ENCODE data around the gene ALDH3A1.
A peak's percentile ranks its signal among the peaks of the same experiment; 100 is the strongest.
"Not testable (repeated sequence)": the region's sequence is repeated elsewhere in the genome, so short reads cannot be mapped to it uniquely, and the experiment has no call there.

The ALDH3A1 gene

DNA sequence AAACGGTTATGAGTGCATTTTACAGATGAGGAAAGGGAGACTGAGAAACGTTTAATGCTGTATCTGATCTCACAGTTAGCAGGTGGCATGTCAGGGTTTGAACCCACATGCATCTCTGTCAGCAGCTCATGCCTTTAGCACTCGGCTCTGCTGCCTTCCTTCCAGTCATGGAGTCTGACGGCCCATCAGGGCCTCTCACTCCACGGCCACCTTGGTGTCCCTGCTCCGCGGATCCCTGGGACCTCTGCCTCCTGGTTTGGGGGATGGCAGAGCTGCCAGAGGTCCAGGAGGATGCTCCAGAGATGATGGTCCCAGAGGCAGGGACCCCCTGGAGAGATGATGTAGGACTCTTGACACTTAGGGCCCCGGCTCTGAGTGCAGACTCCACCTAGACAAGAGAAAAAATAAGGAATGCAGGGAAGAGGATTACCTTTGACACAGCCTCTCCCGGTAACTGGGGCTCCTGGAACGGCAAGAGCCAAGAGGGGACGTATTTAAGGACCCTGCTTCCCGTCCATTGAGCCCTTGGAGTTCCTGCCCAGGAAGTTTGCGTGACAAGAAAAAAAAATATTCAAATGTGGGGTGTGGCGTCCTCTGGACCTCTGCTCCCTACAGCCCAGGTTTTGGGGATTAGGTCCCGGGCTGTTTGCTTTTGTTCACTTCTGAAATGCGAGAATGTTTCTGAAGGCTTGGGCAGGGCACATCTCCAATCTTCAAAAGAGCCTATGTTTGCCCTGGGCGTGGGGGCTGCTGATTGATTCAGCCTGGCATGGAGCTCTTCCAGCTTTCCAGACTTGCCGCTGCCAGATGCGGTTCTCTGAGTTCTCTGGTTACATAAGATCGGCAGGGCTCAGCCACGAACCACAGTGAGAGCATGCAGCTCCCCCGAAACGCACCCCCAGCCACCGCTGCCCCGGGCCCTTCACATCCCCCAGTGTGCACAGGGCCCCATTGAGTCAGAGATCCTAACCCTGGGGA lies at the start of gene ALDH3A1:
Gene ALDH3A1, minus strand, starts transcription at position 470 of the 978 bp plus-strand sequence. CDS start 3,169 bp downstream, outside the sequence.
- no peak for DNase-seq

DNA sequence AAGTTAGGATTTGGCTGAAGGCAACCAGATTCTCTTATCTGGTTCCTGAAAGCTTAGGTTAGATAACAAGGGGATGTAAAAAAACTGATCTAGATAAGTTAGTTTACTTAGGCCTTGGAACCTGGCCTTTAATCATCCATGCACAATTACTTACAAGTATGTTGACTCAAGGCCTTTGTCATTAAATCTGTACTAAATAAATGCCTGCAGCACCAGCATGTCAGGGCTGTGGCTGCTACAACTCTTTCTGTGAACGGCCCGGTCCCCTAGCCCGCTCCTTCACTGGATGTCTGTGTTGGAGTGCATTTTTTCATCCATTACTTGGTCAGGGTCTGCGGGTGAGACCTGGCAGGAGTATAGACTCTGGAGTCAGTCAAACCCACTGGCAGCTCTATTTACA lies 48.4 kb upstream of the ALDH3A1 start:
- no peak for DNase-seq

DNA sequence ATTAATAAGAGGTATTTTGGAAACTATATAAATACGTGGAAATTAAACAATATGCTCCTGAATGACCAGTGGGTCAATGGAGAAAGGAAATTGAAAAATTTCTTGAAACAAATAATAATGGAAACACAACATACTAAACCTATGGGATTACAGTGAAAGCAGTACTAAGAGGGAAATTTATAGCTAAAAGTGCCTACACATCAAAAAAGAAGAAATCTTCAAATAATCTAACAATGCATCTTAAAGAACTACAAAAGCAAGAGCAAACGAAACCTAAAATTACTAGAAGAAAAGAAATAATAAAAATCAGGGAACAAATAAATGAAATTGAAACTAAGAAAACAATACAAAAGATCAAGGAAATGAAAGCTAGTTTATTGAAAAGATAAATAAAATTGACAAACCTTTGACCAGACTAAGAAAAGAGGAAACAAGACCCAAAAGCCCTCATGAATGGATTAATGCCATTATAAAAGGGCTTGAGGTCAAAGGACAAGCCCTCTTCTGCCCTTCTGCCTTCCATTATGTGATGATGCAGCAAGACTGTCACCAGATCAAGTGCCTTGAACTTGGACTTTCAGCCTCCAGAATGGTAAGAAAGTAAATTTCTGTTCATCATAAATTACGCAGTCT lies 43.9 kb upstream of the ALDH3A1 start:
- no peak for DNase-seq

DNA sequence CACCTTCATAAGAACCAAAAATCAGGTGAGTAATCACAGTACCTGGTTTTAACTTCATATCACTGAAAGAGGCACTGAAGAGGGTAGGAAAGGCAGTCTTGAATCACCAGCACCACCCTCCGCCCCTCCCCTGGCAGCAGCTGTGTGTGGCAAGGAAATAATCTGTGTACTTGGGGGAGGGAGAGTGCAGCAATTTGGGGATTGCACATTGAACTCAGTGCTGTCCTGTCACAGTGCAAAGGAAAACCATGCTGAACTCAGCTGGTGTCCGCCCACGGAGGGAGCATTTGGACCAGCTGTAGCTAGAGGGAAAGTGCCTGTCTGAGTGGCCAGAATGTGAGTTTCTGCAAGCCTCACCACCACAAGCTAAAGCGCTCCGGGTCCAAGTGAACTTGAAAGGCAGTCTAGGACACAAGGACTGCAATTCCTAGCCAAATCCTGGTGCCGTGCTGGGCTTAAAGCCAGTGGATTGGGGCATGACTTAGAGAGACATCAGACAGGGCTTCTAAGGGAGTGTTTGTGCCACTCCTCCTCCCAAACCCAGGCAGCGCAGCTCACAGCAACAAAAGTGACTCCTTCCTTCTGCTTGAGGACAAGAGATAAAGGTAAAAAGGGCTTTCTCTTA lies 39.7 kb upstream of the ALDH3A1 start:
- no peak for DNase-seq

DNA sequence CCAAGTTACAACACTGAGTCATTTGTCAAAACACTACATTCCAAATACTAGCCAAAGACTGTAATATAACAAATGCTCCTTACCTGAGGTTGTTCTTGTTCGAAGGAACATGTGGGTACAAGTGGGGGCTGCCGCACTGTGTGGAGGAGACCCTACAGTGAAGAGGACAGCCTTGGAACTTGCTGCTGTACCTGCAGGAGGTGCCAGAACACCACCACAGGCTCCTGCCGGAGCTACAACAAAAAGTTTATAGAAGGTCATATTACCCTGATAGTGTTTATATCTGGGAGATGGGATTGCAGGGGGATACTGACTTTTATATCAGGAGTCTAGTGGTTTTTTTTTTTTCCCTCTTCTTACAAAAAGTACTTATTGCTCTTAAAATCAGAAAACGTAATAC lies 37.8 kb upstream of the ALDH3A1 start:
- DNase-seq = no peak

DNA sequence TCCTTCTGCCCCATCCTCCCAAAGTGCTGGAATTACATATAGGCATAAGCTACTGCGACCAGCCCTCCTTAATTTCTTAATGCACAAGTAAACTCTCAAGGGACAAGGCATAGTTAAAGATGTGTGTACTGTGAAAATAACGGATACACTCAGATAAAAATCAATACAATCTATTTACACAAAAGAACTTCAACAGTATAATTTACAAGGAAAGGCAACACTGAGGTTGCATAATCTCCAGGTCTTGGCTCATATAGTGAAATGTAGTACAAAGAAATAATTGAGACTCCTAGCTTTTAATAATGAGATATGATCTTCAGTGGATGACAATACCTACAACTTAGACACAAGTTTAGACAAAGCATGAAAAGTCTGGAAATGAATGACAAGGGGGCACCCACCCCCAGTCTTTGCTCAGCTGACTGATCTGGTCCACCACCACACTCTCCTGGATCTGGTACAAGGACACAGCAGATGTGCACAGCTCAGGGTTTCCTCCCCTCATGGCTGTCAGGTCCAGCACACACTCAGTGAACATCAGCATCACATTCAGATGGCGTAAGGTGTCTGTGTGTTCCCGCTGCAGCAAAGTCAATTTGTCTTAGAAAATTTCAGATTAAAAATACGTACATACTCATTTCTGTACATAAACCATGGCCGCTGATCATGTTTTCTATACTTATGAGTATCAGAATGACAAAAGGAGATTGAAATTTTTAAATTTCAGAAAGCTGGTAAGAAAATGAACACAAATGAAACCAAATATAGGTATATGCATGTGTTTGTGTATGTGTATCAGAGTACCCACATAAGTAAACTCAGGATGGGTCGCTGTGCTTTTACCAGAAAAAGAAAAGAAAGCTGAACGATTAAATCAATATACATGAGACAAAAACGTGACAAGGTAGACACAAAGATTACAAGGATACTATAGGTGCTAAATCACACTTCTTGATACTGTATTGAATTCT lies 33.7 kb upstream of the ALDH3A1 start:
- no peak for DNase-seq

DNA sequence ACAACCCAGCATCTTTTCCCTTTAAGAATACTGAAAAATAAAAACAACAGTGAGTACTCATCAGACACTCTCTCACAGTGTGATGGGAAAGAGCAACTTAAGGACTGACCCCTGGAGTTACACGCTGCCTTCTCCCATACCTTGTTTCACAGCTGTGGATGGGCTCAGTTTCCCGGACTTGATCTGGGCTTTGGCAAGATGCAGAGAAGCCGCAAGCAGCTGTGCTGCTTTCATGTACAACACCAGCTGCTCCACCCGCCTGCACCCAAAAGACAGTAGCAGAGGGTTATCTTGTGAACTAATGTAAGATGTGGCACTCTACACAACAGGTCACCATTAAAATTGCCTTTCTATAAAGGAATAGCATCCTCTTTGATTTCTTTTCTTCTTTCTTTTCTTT lies 32.7 kb upstream of the ALDH3A1 start:
- DNase-seq = no peak

DNA sequence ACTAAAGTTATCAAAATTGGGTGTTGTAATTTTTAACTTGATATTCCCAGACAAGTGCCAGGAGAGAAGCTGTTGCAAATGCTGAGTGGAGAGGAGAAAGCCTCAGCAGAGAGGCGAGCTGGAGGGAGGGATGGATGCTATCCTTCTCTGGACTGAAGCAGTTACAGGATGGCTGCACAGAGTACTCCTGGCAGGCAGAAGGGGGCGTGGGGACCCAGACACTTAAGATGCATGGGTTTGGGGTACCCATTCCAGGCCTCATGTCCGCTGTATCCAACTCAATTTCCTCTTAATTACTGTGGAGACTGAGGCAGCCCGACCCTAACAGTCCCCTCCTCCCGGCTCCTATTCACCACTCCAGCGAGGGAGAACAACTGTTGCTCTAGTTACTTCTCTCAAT lies 25.4 kb upstream of the ALDH3A1 start:
- no peak for DNase-seq

DNA sequence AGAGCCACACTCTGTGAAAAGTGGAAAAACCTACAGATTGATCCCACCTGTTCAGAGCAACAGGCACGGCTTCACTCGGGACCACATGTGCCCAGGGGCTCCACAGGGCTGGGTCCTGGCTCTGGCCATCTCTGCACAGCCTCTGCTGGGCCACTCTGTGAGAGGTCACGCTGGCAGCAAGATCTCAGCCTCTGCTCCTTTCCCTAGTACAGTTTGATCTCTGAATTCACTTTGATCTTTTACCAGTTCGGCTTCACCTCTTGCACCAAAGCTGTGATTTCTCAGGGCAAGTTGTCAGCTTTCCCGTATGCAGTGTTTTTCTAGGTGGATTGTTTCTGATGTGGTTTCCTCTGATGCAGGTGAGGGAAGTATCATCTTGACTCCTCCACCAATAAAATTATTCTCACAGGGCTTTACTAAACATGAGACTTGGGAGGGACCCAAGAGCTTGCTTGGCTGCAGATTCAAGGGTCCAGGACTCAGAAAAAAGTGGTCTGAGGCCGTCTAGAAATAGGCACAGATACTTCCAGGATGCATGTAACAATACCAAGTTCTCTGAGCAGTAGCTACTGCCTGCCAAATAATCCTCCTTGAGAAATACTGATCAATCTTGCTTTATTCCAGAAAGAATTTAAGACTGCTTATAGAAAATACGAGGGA lies 24.0 kb upstream of the ALDH3A1 start:
- DNase-seq = peak; percentile 12

DNA sequence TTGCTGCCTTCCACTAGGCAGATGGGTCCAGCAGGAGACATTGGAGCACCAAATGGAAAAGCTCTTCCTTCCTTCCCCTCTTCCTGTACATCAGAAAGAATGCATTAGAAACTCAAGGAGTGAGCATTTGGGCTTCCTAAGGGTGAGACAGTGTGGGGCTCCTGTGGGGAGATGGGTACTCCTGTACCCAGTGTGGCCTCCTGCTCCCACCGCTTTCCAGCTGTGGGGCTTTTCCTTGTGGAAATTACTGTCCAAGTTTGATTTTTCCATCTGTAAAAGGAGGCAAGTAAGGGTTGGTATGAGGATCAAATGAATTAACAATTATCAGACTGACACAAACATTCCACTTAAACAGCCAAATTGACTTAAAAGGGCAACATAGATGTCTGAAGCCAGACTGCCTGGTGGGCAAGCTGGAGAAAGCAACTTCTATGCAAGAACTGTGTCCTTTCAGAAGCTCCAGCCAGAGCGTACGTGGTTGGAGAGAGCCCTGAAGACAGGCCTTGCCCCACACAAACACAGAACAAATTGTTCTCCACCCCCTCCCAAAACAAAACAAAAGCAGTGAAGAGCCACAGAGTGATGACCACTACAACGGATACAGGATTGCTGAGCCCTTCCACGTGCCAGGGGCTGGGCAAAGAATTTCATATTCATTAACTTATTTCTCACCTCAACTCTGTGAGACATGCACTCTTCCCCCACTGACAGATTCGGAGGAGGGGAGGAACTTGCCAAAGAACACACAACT lies 23.1 kb upstream of the ALDH3A1 start:
- DNase-seq = no peak

DNA sequence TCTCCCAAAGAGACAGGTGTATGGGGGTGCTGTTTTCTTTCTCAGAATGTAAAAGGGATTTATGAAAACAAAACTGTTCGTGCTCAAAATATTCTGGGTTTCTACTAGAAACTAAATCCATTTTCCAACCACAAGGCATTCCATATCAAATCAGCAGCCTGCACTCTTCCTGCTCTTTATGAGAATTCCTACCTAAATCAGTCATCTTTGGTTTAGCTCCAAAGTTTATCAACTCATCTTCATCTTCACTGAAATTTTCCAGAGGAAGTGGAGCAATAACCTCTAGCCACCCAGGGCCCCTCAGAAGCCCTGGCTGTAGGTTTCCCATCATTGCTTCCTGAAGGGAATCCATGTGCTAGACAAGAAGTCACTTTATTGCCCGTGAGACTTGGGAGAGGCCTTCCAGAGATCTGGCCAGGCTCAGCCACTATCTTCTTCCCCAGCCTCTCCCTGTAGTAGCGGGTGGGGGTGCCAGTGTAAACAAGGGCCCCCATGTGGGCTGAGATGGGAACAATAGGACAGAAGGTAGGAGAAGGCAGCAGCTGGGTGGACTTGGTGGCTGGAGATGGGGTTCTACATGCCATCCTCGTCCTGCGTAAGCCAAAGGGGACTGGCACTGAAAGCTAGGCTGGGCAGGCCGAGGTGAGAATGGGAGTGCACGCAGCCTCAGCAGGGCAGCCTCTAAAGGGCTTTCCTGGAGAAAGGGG lies 22.0 kb upstream of the ALDH3A1 start:
- DNase-seq = no peak

DNA sequence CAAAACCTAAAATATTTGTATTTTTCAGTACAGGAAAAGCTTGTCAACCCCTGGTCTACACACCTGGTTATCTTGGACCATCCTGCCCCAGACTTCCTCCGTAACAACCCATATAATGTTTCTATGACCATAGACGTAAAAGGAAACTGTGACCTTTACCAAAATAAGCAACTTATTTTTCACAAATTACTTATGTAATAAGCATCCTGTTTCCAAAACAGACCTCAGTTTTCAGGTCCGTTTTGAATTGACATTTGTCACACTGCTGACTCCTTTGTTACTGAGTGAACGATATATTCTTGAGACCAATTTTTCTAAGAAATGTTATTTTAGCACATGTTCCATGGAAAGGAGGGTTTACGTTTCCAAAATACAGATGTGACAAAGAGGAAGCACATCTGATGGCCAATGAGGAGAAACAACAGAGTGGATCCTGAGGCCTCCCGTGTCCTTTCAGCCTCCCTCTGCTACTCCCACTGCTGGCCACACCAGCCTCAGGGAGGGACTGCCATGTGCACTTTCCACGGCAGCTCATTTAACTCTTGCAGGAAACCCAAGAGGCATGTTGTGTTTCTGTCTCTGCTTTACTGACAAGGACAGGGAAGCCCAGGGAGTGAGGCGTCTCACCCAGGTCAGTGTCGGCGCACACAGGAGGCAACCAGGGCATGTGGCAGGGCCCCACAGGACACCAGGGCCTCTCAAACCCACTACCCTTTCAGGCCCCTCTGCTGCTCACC lies 20.1 kb upstream of the ALDH3A1 start:
- DNase-seq = no peak

DNA sequence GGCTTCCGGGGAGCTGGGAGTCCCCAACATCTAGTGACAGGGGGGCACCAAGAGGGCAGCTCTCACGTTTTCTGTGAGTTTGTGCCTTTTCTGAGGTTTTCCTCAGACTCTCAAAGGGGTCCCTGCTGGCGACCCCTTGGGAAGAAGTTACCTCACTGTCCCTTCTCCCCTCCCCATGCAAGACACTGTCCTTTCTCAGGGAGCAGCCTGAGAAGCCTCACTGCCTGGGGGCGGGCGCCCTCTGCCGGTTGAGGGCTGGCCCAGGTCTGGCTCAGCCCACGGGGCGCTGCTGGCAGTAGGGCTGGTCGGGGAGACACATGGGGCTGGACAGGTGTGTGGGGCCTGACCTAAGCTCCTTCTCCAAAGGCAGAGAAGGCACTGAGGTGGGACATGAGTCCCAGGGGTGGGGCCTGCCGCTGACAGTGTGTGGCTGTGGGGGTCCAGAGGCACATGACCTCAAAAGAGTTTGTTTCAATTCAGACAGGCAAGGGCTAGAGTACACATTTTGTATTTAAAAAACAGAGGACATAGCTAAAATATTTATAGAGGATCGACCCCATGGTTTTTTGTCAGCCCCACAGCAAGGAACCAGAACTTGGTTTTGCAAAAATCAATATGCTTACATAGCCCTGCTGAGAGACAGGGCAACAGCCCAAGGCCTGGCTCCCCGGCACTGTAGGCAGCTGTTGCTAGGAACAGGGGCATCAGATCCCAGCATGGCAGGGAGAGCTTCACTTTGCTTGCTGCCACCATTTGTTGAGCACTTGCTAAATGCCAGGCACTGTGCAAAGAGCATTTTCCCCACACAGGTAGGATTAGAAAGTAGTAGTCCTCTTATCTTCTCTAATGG lies 18.5 kb upstream of the ALDH3A1 start:
- DNase-seq = peak; percentile 73

DNA sequence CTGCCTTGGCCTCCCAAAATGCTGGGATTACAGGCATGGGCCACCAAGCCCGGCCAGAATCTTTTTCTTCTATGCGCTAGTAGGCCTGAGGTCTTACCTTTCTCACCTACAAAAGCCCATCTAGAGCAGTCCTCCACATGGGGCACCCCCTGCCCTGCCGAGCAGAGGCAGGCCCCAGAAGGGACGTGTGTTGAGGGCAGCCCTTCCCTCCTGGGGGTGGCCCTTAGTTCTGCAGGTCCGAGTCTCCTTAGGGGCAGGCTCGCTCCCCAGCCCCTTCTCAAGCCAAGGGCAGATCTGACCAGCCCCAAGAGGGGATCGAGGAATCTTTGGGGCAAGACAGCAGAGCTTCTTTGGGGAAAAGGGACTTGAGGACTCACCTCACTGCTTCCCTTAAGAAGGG lies 17.9 kb upstream of the ALDH3A1 start:
- no peak for DNase-seq

DNA sequence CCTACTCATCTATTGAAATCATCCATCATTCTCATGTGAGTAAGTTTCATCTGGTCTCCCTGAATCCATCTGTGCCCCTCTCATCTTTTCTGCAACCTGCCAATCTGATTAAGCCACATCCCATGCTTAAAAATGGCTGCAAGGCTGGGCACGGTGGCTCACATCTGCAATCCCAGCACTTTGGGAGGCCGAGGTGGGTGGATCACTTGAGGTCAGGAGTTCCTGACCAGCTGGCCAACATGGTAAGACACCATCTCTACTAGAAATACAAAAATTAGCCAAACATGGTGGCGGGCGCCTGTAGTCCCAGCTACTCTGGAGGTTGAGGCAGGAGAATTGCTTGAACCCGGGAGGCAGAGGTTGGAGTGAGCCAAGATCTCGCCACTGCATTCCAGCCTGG lies 15.9 kb upstream of the ALDH3A1 start:
- not testable (repeated sequence) for DNase-seq

DNA sequence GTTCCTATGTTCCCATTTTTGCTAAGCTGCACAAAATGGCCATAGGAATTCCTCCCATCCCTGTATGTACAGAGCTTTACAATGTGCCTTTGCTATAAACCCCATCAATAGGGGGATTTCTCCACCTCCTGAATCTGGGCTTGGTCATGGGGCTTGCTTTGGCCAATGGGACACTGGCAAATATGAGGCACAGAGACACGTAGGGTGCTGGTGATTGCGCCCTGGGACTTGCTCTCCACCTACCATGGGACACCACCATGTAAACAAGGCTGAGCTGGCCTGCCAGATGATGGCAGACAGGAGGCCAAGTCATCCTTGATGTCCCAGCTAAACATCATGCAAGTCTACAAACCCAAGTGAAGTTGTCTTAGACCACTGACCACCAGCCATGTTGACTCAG lies 15.3 kb upstream of the ALDH3A1 start:
- no peak for DNase-seq

DNA sequence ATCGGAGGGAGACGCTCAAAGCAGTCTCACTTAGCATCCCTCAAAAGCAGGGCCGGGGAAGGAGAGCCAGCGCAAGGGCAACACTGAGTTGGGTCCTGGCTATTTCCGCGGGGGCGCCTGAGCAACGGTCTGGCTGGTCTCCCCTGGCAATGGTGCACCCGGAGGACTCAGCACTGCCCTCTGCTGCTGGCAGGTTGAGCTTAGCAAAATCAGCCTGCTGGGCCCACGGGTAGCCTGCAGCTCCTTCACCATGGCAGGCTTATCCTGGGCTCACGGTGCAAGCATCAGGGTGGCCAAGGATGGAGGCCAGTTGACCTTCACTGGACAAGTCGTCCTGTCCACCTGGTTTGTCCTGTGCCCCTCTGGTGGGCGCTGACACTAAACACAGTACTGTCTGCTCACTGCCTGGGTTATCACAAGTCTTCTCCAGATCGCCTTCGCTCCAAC lies 14.4 kb upstream of the ALDH3A1 start:
- DNase-seq = peak; percentile 70

DNA sequence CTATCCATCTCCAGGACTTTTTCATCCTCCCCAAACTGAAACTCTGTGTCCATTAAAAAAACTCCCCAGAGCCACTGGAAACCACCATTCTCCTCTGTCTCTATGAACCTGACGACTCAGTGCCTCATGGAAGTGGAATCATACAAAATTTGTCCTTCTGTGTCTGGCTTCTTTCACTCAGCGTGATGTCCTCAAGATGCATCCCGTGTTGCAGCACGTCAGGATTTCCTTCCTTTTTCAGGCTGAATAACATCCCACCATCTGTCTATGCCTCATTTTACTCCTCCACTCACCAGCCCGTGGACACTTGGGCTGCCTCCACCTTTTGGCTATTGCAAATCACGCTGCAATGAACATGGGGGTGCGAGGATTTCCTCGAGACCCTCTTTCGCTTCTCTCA lies 12.6 kb upstream of the ALDH3A1 start:
- DNase-seq = no peak

Measured in activated gamma-delta T cell treated with Interleukin-2 at 50 U/mL for 16 hours (primary cell).